Measurements from ENCODE around the gene SNX19. TPM values are rescaled to one million over a fixed set of nuclear protein-coding genes. Genes with fewer than 3 reads are reported as not detected.

SNX19 gene
- total and polyA plus RNA-seq, 2 experiments from 2014 or later: 5.2 to 30.0 TPM

- TF ChIP-seq CTCF (conservative IDR thresholded peaks at IDR 0.05; ENCODE audit: low read depth in 2 of 2): no peak
- TF ChIP-seq ETS1 (IDR thresholded peaks at IDR 0.05): no peak
- TF ChIP-seq POLR2AphosphoS5 (IDR thresholded peaks at IDR 0.05; ENCODE audit: low read depth): no peak
- TF ChIP-seq REST (IDR thresholded peaks at IDR 0.05; ENCODE audit: unreplicated experiment): no peak
Measured at GRCh38 chr11:130846606-130847005, 69.7 kb downstream of the SNX19 start (continued).

- no peak for DNase-seq (ENCODE audit: low spot score)
- no peak for ATAC-seq
- Histone ChIP-seq H4K20me1 (replicated peaks; ENCODE audit: insufficient read depth) (no peaks in the 10 kb centered on the region), H3K79me2 (replicated peaks; ENCODE audit: insufficient read depth) (no peaks in the 10 kb centered on the region), H3K4me2 (no peak overlapping the region), H3K9me2 (ENCODE audit: insufficient read depth) (no peaks in the 10 kb centered on the region), H3K27me3 (ENCODE audit: insufficient read depth) (no peaks in the 10 kb centered on the region), H3K36me3 (ENCODE audit: insufficient read depth) (no peaks in the 10 kb centered on the region), H3F3A (replicated peaks; ENCODE audit: low read depth) (no peaks in the 10 kb centered on the region), H3K4me3 (no peak overlapping the region), H3K4me1 (ENCODE audit: insufficient read depth) (no peaks in the 10 kb centered on the region), H2AFZ (no peak overlapping the region), H3K27ac (ENCODE audit: low read depth) (no peak overlapping the region)
- Mint-ChIP-seq H3K36me3 (ENCODE audit: low read depth) (no peaks in the 10 kb centered on the region), H3K27me3 (ENCODE audit: insufficient read depth, low read depth, poor library complexity) (peaks cover 5% of the 10 kb centered on the region), H3K9me3 (no peaks in the 10 kb centered on the region), H3K4me1 (peaks cover 2% of the 10 kb centered on the region; the same call in 2 of the 3 replicates), H3K27ac (no peak overlapping the region), H3K4me3 (no peak overlapping the region)
- TF ChIP-seq POLR2AphosphoS5 (IDR thresholded peaks at IDR 0.05; ENCODE audit: low read depth): no peak
- TF ChIP-seq REST (IDR thresholded peaks at IDR 0.05; ENCODE audit: unreplicated experiment): no peak
- no peak for TF ChIP-seq EZH2phosphoT487 (IDR thresholded peaks at IDR 0.05; ENCODE audit: unreplicated experiment)
- TF ChIP-seq ZNF462 (CRISPR knock-in tag; IDR thresholded peaks at IDR 0.05): no peak
- TF ChIP-seq ZNF331 (CRISPR knock-in tag; IDR thresholded peaks at IDR 0.05; ENCODE audit: low read depth): no peak
Measured at GRCh38 chr11:130842001-130842400, 74.3 kb downstream of the SNX19 start.

All from GM23338 (cell line).